Right renal pelvis (tissue), 4 donors: ENCODE measurements around the gene ELMO1. TPM values are rescaled to one million over a fixed set of nuclear protein-coding genes. Genes with fewer than 3 reads are reported as not detected.

Source experiments
- DNase-seq, 4 donors: peaks; one replicate each; pipeline ENCODE4 v3.0.0-alpha.2; 2013; ENCODE audit warnings: low read depth in 4 of 4, low spot score in 3 of 4, missing footprints in 1 of 4
- polyA plus RNA-seq, 4 donors: library from polyadenylated mRNA; unstranded; fragments of 120-200 nt; gene quantifications; one replicate each; pipeline ENCODE4 v1.2.1, GENCODE V29; 2013; ENCODE audit not compliant: insufficient read length in 4 of 4

ELMO1 gene
- polyA plus RNA-seq, 4 donors, result 9.9 to 14.6 (median 11.3) TPM

DNA sequence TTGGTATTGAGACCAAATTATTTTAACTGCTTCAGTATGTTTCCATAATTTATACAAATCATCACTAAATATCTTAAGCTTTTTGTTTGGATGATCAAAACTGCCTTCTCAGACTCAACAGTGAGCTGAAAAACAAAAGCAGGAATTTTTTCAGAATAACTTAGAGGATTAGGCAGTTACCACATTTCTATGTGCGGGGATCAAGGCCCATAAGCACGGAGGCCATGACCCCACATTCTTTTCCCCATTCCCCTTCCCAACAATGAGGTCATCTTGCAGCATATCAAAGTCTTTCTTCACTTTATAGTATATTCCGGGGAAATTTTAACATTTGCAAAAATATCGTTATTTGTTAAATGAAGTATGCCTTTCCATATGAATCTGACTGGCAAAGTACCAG, 125.8 kb downstream of the ELMO1 start:
- no peak for DNase-seq

DNA sequence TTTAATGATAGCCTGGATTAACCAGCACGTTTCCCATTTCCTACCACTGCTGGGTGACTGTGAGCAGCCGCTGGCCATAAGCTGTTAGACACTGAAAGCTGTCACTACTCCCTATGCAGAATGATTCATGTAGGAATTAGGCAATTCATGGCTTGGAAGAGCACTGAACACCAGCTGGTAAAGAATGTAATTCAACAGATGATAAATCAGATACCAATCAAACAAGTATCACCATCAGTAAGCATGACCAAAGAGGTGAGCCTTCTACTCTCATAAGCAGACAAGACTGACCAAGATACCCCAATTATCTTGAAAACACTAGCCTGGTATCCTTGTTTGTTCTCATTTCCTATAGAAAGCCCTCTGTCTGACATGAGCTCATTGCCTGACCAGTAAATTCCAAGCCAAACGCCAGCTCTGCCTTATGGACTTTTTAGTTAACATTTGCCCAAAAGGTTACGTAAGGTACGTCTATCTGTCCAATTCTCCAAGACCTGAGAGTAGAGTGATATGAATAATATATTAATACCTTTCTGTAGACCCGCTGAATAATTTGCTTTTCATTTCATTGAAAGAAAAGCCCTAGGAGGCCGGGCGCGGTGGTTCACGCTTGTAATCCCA, 127.7 kb downstream of the ELMO1 start:
- DNase-seq, result no peak

GRCh38 chr7:37320140-37320847, 128.4 kb downstream of the ELMO1 start:
- no peak for DNase-seq

DNA sequence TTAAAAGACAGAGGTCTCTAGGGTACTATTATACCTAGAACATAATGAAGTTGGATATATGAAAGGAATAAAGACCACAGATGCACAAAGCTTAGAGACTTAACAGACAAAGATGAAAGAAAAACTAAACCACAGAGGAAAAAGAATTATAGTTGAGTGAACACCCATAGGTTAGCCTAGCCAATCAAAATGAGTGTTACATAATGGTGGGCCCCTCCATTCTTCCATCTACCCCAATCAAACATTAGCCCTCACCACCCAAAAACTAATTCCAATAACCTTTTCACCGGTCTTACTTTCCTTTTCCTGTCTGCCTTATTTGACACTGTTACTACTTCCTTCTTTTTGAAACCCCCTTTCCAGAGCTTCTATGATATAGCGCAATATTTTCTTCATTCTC, 130.1 kb downstream of the ELMO1 start:
- no peak for DNase-seq

DNA sequence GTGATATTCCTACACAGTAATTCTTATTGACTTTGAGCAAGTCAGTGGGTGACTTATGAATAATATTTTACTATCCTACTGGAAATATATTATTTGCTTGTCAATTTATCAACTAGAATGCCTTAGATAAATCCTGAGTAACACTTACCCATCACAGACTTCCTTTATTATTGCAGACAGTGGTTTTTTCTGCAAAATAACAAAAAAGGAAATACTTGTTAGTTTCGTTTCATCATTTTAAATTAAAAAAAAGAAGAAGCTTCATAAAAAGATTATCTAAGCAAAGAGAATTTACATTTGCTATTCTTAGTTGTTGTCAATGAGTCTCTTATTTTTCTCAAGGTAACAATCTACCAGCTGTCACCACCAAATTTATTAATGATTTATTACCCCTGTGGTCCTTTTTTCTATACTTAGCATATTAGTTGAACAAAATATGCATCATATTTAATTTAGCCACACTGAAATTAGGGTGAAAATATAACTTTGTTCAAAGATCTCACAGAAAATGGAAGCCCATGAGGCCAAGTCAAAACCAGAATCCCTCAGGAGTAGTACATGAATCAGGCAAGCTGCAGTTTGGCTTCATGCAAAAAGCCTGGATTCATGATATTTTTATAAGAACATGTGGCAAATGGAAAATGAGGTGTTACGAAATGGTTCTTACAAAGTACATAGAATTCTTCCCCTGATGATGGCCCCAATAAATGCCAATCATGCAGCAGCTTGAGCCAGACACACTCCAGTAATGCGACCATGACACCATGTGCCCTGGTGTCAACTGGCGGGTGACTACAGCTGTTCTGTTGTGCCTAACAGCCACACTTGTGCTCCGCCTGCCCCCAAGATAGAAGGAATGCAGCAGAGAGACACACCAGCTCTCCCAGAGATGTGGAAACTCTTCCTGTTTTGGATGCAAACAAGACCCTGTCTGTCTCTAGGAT, 132.6 kb downstream of the ELMO1 start:
- DNase-seq, result no peak

GRCh38 chr7:37312608-37313007, 136.1 kb downstream of the ELMO1 start:
- no peak for DNase-seq

- DNase-seq, result no peak
Observed at GRCh38 chr7:37311355-37311754, 137.3 kb downstream of the ELMO1 start.

DNA sequence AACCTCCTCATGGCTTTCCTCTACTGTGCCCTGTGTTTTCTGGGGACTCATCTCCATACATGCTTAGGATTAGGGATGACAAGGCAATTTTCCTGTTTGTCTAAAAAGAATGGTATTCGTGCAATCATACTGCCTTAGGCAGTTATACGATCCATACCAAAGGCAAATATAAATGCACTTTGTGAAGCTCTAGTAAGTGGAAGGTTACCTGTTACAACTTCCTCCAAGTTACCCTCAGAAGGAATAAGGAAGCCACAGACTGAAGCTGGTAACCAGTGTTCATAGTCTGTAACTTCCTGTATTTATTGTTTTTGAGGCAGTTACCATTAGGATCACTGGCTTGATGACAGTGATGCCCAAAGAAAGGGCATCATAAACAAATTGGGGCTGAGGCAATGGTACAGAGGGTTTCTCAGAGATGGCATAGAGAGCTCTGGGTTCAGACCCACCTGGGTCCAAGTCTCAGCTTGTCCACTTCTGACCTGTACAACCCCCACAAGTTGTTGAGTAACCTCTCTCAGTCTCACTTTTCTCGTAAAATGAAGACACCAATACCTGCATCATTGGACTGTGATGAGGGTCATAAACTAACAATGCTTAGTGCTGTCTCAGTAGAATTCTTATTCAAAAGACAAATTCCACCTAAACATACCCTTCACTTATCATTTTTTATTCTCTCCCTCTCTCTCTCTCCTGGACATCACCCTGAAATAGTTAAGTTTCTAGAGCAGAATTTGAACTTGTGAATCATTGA, 138.2 kb downstream of the ELMO1 start:
- DNase-seq, result no peak

GRCh38 chr7:37309493-37309892, 139.2 kb downstream of the ELMO1 start:
- no peak for DNase-seq

DNA sequence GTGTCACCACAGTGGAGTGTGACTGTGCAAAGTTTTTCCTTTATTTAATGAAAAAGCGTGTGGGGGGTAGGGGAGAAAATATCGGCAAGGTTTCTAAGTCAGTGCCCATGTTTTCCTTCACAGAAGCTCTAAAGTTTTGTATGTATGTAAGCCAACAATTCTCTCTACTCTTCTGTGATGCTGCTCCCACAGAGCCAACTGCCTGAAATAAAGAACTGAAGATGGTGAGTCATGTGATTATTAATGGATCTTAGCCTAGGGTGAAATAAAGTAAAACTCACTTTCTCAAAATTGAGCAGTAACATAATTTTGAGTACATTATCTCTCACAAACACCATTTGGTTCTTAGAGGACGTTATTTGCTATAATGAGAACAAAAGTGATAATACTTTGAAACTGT, 143.7 kb downstream of the ELMO1 start:
- DNase-seq, result no peak

GRCh38 chr7:37297546-37297945, 151.1 kb downstream of the ELMO1 start:
- DNase-seq, result no peak

GRCh38 chr7:37295401-37295800, 153.3 kb downstream of the ELMO1 start:
- DNase-seq, result no peak

DNA sequence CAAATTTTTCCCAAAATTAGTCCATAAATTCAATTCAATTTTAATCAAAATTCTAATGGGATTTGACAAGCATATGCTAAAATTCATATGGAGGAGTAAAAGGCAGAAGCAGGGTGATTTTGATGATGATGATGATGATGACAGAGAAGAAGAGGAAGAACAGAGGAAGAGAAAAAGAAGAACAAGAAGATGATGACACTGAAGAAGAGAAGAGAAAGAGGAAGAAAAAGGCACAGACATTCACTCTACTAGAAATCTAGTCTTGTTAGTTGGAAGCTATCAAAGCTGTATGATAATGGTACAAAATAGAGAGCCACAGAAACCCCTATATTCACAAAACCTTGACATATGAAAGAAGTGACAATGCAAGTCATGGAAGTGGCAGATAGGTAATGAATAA, 157.9 kb downstream of the ELMO1 start:
- DNase-seq, result no peak

DNA sequence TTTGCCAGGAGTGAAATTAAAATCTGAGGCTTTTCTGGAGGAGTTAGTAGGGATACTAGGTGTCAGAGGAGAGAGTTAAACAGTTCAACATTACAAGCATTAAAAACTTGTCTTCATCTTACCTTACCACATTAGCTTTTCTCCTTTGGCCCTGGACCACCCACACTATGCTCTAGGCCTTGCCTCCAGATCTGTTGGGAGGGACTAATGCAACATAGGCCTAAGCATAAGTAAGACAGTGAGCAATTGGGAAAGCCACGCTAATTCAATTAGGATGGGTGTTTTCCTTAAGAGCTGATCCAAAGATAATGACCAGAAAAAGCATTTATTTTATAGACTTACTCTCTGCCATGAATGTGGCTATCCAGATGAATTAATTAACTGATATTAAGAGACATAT, 158.9 kb downstream of the ELMO1 start:
- no peak for DNase-seq

GRCh38 chr7:37289367-37289766, 159.3 kb downstream of the ELMO1 start:
- no peak for DNase-seq

DNA sequence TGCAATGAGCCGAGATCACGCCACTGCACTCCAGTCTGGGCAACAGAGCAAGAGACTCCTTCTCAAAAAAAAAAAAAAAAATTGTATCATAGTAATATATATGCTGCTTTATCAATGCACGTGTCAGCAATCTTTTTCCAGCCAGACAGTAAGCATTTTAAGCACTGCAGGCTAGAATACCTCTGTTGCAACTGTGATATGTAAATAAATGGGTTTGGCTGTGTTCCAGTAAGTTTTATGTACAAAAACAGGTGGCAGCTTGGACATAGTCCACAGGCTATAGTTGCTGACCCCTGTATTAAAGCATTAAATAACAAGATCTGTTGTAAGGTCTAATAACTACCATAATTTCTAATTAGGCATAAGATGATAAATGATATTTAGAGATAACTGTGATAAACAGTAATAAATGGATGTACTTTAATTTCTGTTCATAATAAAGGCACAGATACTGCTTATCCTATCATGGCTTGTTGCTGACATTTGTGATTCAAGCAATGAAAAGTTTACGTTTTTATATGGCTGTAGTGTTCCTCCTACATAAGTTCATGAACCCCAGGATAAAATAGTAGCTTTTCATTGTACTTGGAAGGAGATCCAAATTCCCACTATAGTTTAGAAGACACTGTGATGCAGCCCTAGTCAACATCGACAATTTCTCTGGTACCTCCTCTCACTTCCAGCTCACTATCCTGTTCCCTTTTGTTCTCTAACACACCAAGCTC, 161.4 kb downstream of the ELMO1 start:
- DNase-seq, result peak; percentile 20 to 48 (median 25)

DNA sequence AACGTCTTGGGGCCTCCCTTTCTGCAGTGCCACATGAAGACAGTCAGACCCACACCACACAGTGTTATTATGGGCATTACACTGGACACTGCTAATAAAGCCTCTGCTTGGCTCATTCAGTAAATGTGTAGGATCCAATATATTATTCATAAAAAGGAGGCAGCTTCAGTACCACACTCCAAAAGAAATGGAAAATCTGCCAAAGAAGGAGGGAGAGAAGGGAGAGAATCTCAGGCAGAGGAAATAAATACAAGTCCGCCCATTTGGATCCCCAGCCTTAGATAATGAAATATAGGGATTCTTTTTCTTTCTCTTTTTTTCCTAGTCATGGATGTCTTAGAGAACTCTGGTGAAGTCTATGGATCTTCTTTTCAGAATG, 162.2 kb downstream of the ELMO1 start:
- no peak for DNase-seq

- no peak for DNase-seq
Observed at GRCh38 chr7:37285706-37286453, 162.8 kb downstream of the ELMO1 start.

- DNase-seq, result peak; percentile 5 to 28 (median 12)
Observed at GRCh38 chr7:37284805-37285231, 163.8 kb downstream of the ELMO1 start.
